Activated T-helper 2 cell treated with anti-CD3 and anti-CD28 coated beads, Interferon-gamma antibody, Interleukin-2, Interleukin-4, amounts not matched to agents 10 μg/mL and 5 μg/mL and 100 μg/mL, durations not matched to agents 14 hours and 24 hours and 36 hours (primary cell): ENCODE results near the gene FUT1. TPM values are rescaled to one million over a fixed set of nuclear protein-coding genes. Genes with fewer than 3 reads are reported as not detected.

Experiments
- DNase-seq: peaks from one replicate; pipeline ENCODE4 v3.0.0; 2021; ENCODE audit warnings: low spot score
- H3K27ac Mint-ChIP-seq: one replicate; pipeline ENCODE4 v1.8.0; 2021; ENCODE audit warnings: mixed read lengths
- H3K27me3 Mint-ChIP-seq: one replicate; pipeline ENCODE4 v1.8.0; 2021; ENCODE audit warnings: low read depth, mixed read lengths
- H3K36me3 Mint-ChIP-seq: one replicate; pipeline ENCODE4 v1.8.0; 2021; ENCODE audit warnings: low read depth, mixed read lengths
- H3K4me1 Mint-ChIP-seq: one replicate; pipeline ENCODE4 v1.8.0; 2021; ENCODE audit warnings: low read depth, mixed read lengths
- H3K4me3 Mint-ChIP-seq: one replicate; pipeline ENCODE4 v1.8.0; 2021; ENCODE audit warnings: low read depth, mild to moderate bottlenecking, moderate library complexity, mixed read lengths
- H3K9me3 Mint-ChIP-seq: one replicate; pipeline ENCODE4 v1.8.0; 2021; ENCODE audit warnings: mixed read lengths
- intact Hi-C: fragments of 100-400 bp; cut with micrococcal nuclease; formaldehyde crosslinking; loops from one replicate; pipeline ENCODE4 v1.15.1; 2023
- total RNA-seq: library from RNA; stranded (reverse); gene quantifications from 2 replicates; pipeline ENCODE4 v1.2.3, GENCODE V29; 2022

Gene FUT1
- total RNA-seq, 1 donor from 2014 or later, result 0.27 TPM

DNA sequence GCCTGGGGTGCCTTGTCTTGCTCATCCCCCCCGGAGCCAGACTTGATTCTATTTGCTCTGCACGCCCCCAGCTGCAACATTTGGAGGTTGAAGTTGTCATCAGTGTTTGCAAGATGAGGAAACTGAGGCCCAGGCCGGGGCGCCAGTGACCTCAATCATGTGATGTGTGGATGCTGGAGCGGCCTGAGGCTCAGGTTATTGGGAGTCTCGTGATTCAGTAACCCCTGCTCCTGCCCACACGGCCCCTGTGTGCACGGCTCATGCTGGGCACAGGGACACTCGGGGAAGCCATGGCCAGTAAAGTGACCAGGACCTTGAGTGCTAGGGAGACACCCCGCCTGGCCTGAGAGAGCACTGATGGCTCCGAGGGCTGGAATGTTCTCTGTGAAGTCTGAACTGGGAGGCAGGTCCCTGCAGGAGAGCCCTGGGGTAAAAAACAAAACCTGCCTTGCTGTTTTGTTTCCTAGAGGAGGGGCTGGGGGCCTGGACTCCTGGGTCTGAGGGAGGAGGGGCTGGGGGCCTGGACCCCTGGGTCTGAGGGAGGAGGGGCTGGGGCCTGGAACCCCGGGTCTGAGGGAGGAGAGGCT, 4.7 kb upstream of the FUT1 start:
- intact Hi-C loops, result no loop called here
- no peaks in the 10 kb centered on the region for H3K36me3 Mint-ChIP-seq
- peaks cover 28% of the 10 kb centered on the region for H3K27me3 Mint-ChIP-seq
- H3K4me1 Mint-ChIP-seq, result peaks cover 12% of the 10 kb centered on the region
- no peak overlapping the region for H3K4me3 Mint-ChIP-seq
- no peak for DNase-seq
- H3K9me3 Mint-ChIP-seq, result no peaks in the 10 kb centered on the region
- no peak overlapping the region for H3K27ac Mint-ChIP-seq

DNA sequence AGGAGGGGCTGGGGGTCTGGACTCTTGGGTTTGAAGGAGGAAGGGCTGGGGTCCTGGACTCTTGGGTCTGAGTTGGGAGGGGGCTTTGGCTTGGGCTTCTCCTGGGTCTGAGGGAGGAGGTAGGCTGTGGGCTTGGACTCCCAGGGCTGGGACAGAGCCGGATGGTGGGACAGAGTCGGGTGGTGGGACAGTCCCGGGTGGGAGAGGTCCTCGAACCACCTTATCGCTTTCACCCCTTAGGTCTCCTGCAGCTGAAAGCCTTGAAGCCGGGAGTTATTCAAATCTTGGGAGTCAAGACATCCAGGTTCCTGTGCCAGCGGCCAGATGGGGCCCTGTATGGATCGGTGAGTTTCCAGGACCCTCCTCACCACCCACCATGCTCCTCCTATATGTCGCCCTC, 4.2 kb upstream of the FUT1 start:
- Mint-ChIP-seq H3K4me3 (no peak overlapping the region), H3K4me1 (peaks cover 14% of the 10 kb centered on the region), H3K27ac (no peak overlapping the region), H3K27me3 (peaks cover 27% of the 10 kb centered on the region), H3K36me3 (no peaks in the 10 kb centered on the region), H3K9me3 (no peaks in the 10 kb centered on the region)
- no peak for DNase-seq
- intact Hi-C loops, result no loop called here

DNA sequence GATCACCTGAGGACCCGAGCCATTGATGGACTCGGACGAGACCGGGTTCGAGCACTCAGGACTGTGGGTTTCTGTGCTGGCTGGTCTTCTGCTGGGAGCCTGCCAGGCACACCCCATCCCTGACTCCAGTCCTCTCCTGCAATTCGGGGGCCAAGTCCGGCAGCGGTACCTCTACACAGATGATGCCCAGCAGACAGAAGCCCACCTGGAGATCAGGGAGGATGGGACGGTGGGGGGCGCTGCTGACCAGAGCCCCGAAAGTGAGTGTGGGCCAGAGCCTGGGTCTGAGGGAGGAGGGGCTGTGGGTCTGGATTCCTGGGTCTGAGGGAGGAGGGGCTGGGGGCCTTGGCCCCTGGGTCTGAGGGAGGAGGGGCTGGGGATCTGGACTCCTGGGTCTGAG, 3.8 kb upstream of the FUT1 start:
- H3K36me3 Mint-ChIP-seq, result no peaks in the 10 kb centered on the region
- no peaks in the 10 kb centered on the region for H3K9me3 Mint-ChIP-seq
- intact Hi-C loops, result no loop called here
- no peak for DNase-seq
- peaks cover 15% of the 10 kb centered on the region for H3K4me1 Mint-ChIP-seq
- peaks cover 29% of the 10 kb centered on the region for H3K27me3 Mint-ChIP-seq
- H3K4me3 Mint-ChIP-seq, result no peak overlapping the region
- H3K27ac Mint-ChIP-seq, result no peak overlapping the region

DNA sequence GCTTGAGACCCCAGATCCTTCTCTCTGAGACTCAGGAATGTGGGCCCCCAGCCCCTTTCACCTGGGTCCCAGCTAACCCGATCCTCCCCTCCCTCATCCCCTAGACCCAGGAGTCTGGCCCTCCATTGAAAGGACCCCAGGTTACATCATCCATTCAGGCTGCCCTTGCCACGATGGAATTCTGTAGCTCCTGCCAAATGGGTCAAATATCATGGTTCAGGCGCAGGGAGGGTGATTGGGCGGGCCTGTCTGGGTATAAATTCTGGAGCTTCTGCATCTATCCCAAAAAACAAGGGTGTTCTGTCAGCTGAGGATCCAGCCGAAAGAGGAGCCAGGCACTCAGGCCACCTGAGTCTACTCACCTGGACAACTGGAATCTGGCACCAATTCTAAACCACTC, 3.3 kb upstream of the FUT1 start:
- peaks cover 15% of the 10 kb centered on the region for H3K4me1 Mint-ChIP-seq
- no peak overlapping the region for H3K4me3 Mint-ChIP-seq
- intact Hi-C loops, result no loop called here
- DNase-seq, result no peak
- H3K27me3 Mint-ChIP-seq, result peaks cover 29% of the 10 kb centered on the region
- H3K27ac Mint-ChIP-seq, result no peak overlapping the region
- H3K36me3 Mint-ChIP-seq, result no peaks in the 10 kb centered on the region
- H3K9me3 Mint-ChIP-seq, result no peaks in the 10 kb centered on the region

DNA sequence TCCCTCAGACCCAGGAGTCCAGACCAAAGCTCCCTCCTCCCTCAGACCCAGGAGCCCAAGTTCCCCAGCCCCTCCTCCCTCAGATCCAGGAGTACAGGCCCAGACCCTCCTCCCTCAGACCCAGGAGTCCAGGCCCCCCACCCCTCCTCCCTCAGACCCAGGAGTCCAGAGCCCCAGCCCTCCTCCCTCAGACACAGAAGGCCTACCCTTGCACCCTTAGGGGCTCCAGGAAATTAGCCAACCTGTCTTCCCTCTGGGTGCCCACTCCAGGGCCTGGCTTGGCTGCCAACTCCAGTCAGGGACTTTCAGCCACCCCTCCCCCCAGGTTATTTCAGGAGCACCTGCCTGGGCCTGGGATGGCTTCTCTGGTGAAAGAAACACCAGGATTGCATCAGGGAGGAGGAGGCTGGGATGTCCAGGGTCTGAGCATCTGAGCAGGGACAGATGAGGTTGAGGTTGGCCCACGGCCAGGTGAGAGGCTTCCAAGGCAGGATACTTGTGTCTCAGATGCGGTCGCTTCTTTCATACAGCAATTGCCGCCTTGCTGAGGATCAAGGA, 2.7 kb upstream of the FUT1 start, which contains the start of gene FGF21:
FGF21 (plus strand) TSS at position 441 of the 558 bp plus-strand sequence. CDS start 713 bp downstream, outside the sequence.
- Mint-ChIP-seq H3K27ac (no peak within 1 kb of the TSS), H3K9me3 (no peaks in the 10 kb centered on the region), H3K36me3 (no peaks in the 10 kb centered on the region), H3K4me1 (peaks cover 10% of the 10 kb centered on the region), H3K27me3 (peaks cover 26% of the 10 kb centered on the region), H3K4me3 (no peak within 1 kb of the TSS)
- intact Hi-C loops, result no loop called here
- no peak for DNase-seq

DNA sequence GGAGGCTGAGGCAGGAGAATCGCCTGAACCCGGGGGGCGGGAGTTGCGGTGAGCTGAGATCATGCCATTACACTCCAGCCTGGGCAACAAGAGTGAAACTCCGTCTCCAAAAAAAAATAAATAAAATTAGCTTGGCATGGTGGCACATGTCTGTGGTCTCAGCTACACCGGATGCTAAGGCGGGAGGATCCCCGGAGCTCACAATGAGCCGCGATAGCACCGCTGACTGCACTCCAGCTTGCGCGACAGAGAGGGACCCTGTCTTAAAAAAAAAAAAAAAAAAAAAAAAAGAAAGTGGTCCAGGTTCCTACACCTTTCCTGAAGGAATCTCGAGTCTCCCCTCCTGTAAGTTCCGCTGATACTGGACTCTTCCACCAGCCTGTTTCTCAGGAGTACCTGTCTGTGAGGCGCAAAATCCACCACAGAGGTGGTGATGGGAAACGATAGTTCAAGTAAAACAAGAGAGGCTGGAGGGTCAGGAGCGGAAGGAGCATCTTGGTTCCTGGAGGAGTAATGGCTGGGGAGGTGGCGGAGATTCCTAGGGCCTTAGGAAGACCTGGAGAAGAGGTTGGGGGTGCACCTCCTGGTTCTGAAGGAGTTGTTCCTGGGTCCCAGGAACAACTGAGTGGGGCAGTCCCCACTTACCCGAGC, 471 bp downstream of the FUT1 start:
- intact Hi-C loops, result no loop called here
- DNase-seq, result no peak
- Mint-ChIP-seq H3K27me3 (peaks cover 26% of the 10 kb centered on the region), H3K27ac (no peak overlapping the region), H3K4me1 (peaks cover 11% of the 10 kb centered on the region), H3K36me3 (no peaks in the 10 kb centered on the region), H3K9me3 (no peaks in the 10 kb centered on the region), H3K4me3 (peak overlapping the region; percentile 73)

DNA sequence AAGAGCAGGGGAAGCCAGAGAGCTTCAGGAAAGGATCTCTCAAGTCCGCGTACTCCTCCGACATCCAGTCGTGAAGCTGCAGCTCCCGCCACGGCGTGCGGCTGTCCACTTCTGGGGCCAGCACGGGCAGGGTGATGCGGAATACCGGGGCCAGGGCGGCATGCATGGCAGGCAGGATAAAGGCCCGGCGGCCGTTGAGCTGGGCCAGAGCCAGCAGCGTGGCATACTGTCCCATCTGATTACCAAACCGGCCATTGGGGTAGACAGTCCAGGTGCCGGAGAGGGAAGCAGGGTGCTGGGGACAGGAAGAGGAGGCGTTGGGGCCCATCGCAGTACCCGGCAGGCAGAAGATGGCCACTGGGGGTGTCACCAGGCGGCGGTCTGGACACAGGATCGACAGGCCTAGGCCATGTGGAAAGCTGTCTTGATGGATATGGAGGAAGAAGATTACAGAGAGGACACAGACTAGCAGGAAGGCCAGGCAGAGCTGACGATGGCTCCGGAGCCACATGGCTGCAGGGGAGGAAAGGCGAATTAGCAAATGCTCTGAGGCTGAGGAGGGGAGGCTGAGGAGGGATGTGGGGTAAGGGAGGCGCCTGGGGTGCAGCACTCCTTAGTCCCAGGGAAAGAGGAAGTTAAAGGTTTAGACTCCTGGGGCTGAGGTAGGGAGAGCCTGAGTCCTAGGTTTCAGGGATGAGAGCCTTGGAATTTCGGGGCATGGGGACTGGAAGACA, 1.5 kb downstream of the FUT1 start:
- Mint-ChIP-seq H3K9me3 (no peaks in the 10 kb centered on the region), H3K4me1 (peaks cover 17% of the 10 kb centered on the region), H3K27me3 (peaks cover 26% of the 10 kb centered on the region), H3K4me3 (peak overlapping the region; percentile 28), H3K27ac (no peak overlapping the region), H3K36me3 (no peaks in the 10 kb centered on the region)
- intact Hi-C loops, result no loop called here
- no peak for DNase-seq

DNA sequence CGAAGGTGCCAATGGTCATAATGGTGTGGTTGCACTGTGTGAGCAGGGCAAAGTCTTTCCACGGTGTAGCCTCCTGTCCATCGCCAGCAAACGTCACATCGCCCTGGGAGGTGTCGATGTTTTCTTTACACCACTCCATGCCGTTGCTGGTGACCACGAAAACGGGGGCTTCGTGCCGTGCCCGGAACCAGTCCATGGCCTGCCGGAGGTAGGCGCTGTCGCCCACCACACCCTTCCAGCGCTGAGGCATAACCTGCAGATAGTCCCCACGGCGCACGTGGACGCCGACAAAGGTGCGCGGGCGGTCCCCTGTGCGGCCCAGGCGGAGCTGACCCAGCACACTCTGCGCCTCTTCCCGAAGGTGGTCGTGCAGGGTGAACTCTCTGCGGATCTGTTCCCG, 2.1 kb downstream of the FUT1 start:
- H3K36me3 Mint-ChIP-seq, result no peaks in the 10 kb centered on the region
- DNase-seq, result no peak
- no peak overlapping the region for H3K27ac Mint-ChIP-seq
- H3K9me3 Mint-ChIP-seq, result no peaks in the 10 kb centered on the region
- peaks cover 19% of the 10 kb centered on the region for H3K4me1 Mint-ChIP-seq
- H3K4me3 Mint-ChIP-seq, result no peak overlapping the region
- intact Hi-C loops, result no loop called here
- peaks cover 26% of the 10 kb centered on the region for H3K27me3 Mint-ChIP-seq

DNA sequence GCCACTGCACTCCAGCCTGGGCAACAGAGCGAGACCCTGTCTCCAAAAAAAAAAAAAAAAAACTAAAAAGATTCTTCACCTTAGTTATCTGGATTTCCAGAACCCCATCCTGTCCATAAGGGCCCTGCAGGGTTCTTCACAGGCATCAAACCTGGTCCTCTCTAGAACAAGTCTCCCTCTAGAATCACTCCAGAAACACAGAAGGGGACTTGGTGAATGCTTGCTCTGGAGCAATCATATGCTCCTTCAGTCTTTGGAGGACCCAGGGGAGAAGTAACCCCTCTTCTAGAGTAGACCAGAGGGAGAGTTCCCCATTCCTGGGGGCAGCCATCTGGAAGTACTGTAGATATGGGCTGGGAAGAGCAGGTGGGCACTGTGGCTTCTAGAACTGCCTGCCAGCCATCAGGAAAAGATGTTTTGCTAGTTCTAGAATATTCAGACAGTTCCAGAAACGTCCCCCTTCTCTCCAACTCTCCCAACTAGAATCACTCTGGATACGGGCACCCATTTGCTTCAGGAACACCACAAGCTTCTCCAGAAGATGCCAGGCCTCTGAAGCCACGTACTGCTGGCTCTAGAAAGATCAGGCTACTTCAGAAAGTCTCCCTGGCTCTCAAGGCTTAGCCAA, 2.8 kb downstream of the FUT1 start:
- Mint-ChIP-seq H3K4me1 (peaks cover 19% of the 10 kb centered on the region), H3K4me3 (no peak overlapping the region), H3K36me3 (no peaks in the 10 kb centered on the region), H3K27ac (no peak overlapping the region), H3K27me3 (peaks cover 23% of the 10 kb centered on the region), H3K9me3 (no peaks in the 10 kb centered on the region)
- intact Hi-C loops, result loop anchor here (5.0 kb wide), 1 partner anchor 87 kb away; no protein-coding TSS in a partner anchor
- no peak for DNase-seq

DNA sequence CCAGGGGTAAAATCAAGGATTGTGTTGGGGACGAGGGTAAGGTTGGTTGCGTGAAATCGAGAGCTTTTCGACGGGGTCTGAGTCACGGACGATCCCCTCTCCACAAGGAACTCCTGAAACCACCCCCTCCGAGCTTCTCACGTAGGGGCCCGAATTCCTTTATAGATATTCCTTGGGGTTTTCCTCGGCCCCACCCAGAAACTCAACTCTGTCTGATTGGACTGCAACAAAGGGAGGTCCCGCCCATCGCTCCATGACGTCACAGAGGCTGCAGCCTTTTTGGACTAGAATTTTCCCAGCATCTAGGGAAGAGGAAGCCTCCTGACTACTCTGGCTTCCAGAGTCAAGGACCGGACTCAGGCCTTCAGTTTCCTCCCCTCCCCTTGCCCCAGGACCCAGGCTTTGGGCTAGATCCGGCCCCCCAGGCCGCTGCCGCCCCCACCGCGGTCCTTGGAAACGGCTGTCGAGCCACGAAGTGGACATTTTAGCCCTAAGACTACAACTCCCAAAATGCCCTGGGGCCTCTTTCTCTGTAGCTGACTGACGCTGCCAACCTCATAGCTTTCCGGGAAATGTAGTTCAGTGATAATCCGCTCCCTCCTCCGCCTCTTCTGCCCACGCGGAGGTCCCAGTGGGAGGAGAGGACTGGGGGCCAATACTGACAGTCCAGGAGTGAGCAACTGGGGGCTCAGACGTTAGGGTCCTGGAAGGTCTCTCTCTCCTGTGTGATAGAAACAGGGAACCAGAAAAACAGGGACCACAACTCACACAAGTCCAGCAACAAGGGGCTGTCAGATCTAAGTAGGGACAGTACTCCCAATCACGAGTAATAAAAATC, 5.5 kb downstream of the FUT1 start, which contains the start of gene IZUMO1:
IZUMO1 (minus strand) TSS at position 172 of the 838 bp plus-strand sequence. CDS start 1,050 bp downstream, outside the sequence.
- Mint-ChIP-seq H3K9me3 (no peaks in the 10 kb centered on the region), H3K36me3 (no peaks in the 10 kb centered on the region), H3K27ac (peak within 1 kb of the TSS; percentile 28), H3K4me1 (peaks cover 13% of the 10 kb centered on the region), H3K4me3 (peak within 1 kb of the TSS; percentile 58), H3K27me3 (peaks cover 5% of the 10 kb centered on the region)
- peak; percentile 58 for DNase-seq
- intact Hi-C loops, result loop anchor here (5.0 kb wide), 1 partner anchor 85 kb away; no protein-coding TSS in a partner anchor

DNA sequence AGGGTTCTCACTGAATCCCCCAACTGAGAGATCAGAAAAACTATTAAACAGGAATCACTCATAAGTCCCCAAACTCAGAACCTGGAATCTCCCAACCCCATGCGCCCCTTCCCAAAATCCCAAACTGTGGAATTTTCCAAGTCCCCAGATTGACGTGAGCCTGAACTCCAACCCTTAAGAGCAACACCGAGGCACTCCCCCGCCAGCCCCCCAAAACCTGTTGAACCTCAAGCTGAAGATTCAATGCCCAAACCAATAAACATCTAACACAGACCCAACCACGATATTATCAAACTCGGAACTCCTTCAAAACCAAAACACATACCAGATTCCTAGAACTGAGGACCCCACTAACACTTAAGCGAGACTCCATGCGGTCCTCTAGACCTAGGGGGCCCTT, 6.3 kb downstream of the FUT1 start:
- H3K27ac Mint-ChIP-seq, result no peak overlapping the region
- peaks cover 3% of the 10 kb centered on the region for H3K27me3 Mint-ChIP-seq
- DNase-seq, result no peak
- H3K4me3 Mint-ChIP-seq, result peak overlapping the region; percentile 58
- no peaks in the 10 kb centered on the region for H3K9me3 Mint-ChIP-seq
- intact Hi-C loops, result loop anchor here (5.0 kb wide), 1 partner anchor 84 kb away; no protein-coding TSS in a partner anchor
- H3K36me3 Mint-ChIP-seq, result no peaks in the 10 kb centered on the region
- H3K4me1 Mint-ChIP-seq, result peaks cover 16% of the 10 kb centered on the region
